GM12878 (cell line): Measurements from ENCODE around the gene ADAM20. TPM values are rescaled to one million over a fixed set of nuclear protein-coding genes. Genes with fewer than 3 reads are reported as not detected.

Experiments
- ATAC-seq: fragments of 200-7000 bp; cut with Tn5 transposase; 3 replicates; pipeline ENCODE4 v1.9.1; 2020; ENCODE audit warnings: mild to moderate bottlenecking, moderate library complexity
- BruUV-seq: library from RNA; stranded (reverse); fragments of 400-500 nt; replicated peaks from 2 replicates; lab custom pipeline; 2021; lab: Mats Ljungman, UMichigan
- CTCF ChIA-PET: fragments of 300-600 bp; sonication (Branson Sonifier 250); formaldehyde crosslinking; extraction: SDS; loops from one replicate; lab custom pipeline; 2021; ENCODE audit warnings: inconsistent platforms; lab: Yijun Ruan, JAX
- POLR2A ChIA-PET: fragments of 350-600 bp; formaldehyde crosslinking; extraction: SDS; loops from one replicate; lab custom pipeline; 2021; ENCODE audit warnings: inconsistent platforms; lab: Charles Lee
- RAD21 ChIA-PET: fragments of 300-600 bp; sonication (Branson Sonifier 250); formaldehyde crosslinking; loops from one replicate; lab custom pipeline; 2023; ENCODE audit warnings: antibody characterized with exemption; ENCODE audit not compliant: unreplicated experiment; lab: Charles Lee
- SMC1A ChIA-PET: fragments of 300-600 bp; sonication (Branson Sonifier 250); formaldehyde crosslinking; loops from one replicate; lab custom pipeline; 2023; ENCODE audit not compliant: unreplicated experiment, uncharacterized antibody; lab: Charles Lee
- DNase-seq: peaks from one replicate; pipeline ENCODE4 v3.0.0-alpha.2; 2011; ENCODE audit warnings: low read depth, low spot score
- FAIRE-seq: peaks from 3 replicates; lab custom pipeline; 2011; peaks lifted over from hg19 to GRCh38; lab: Jason Lieb, UNC
- H2AFZ ChIP-seq: 2 replicates; pipeline ENCODE4 v1.6.0; 2011; ENCODE audit warnings: low read depth, low read length, control low read depth; ENCODE audit not compliant: control insufficient read depth
- H3K27ac ChIP-seq: 2 replicates; pipeline ENCODE4 v1.5.1; 2011; ENCODE audit warnings: control low read depth; ENCODE audit not compliant: control insufficient read depth, insufficient read depth
- H3K27me3 ChIP-seq, 2 experiments: replicated peaks in 1 of 2; 2 replicates each; pipeline versions ENCODE4 v1.6.0 to v1.6.1; 2011; ENCODE audit warnings: low read length in 1 of 2; ENCODE audit not compliant: control insufficient read depth in 2 of 2, insufficient read depth in 2 of 2
- H3K36me3 ChIP-seq, 2 experiments: 2 replicates each; pipeline ENCODE4 v1.5.1; 2011; ENCODE audit warnings: low read length in 1 of 2; ENCODE audit not compliant: control insufficient read depth in 2 of 2, insufficient read depth in 2 of 2
- H3K4me1 ChIP-seq: 2 replicates; pipeline ENCODE4 v1.6.1; 2011; ENCODE audit warnings: mild to moderate bottlenecking, low read length, moderate library complexity, mixed read lengths; ENCODE audit not compliant: control insufficient read depth, insufficient read depth
- H3K4me2 ChIP-seq: 2 replicates; pipeline ENCODE4 v1.6.0; 2011; ENCODE audit warnings: control low read depth; ENCODE audit not compliant: control insufficient read depth, insufficient read depth
- H3K4me3 ChIP-seq: fragments of 200-600 bp; sonication (generic); 2 replicates; pipeline ENCODE4 v1.5.1; 2016
- H3K79me2 ChIP-seq: 2 replicates; pipeline ENCODE4 v1.6.0; 2011; ENCODE audit warnings: low read length; ENCODE audit not compliant: control insufficient read depth, insufficient read depth
- H3K9ac ChIP-seq: 2 replicates; pipeline ENCODE4 v1.8.0; 2011; ENCODE audit warnings: low read length, control low read depth, mixed read lengths; ENCODE audit not compliant: control insufficient read depth, insufficient read depth
- H3K9me3 ChIP-seq: replicated peaks from 3 replicates; pipeline ENCODE4 v1.5.1; 2011; ENCODE audit warnings: mild to moderate bottlenecking, low read length; ENCODE audit not compliant: control insufficient read depth, insufficient read depth
- H4K20me1 ChIP-seq: 2 replicates; pipeline ENCODE4 v1.6.0; 2011; ENCODE audit not compliant: control insufficient read depth, insufficient read depth
- FOS ChIP-seq: IDR thresholded peaks from 3 replicates; pipeline ENCODE4 v1.6.1; 2011; ENCODE audit warnings: borderline replicate concordance; ENCODE audit not compliant: insufficient read length; ENCODE audit errors: extremely low read depth
- FOXK2 ChIP-seq: fragments of 450-650 bp; IDR thresholded peaks from 2 replicates; pipeline ENCODE4 v1.6.1; 2017; ENCODE audit warnings: mild to moderate bottlenecking, moderate library complexity
- GATAD2B ChIP-seq: fragments of 450-650 bp; conservative IDR thresholded peaks from 2 replicates; pipeline ENCODE4 v1.6.1; 2017; ENCODE audit warnings: low read depth, mild to moderate bottlenecking, moderate library complexity
- IRF5 ChIP-seq: fragments of 450-650 bp; IDR thresholded peaks from 2 replicates; pipeline ENCODE4 v1.6.1; 2017; ENCODE audit warnings: borderline replicate concordance
- RELA ChIP-seq: fragments of 450-650 bp; IDR thresholded peaks from 2 replicates; pipeline ENCODE4 v1.8.0; 2014; ENCODE audit warnings: borderline replicate concordance; ENCODE audit not compliant: partially characterized antibody
- SMC3 ChIP-seq: IDR thresholded peaks from 2 replicates; pipeline ENCODE4 v1.6.1; 2011; ENCODE audit warnings: low read length, improper control_type of control experiment, borderline replicate concordance
- ZBTB11 ChIP-seq: fragments of 450-650 bp; formaldehyde crosslinking; IDR thresholded peaks from 2 replicates; pipeline ENCODE4 v1.5.0; 2022; ENCODE audit warnings: mild to moderate bottlenecking, missing genetic modification characterization
- WGBS: methylation state at CpG from one replicate; pipeline ENCODE4 v1.1.6; 2016; ENCODE audit warnings: low lambda C conversion rate; ENCODE audit not compliant: insufficient replicate concordance, insufficient coverage; ENCODE audit errors: missing lambda C conversion rate; 5-methylcytosine and 5-hydroxymethylcytosine counted together
- in situ Hi-C: fragments of 300-500 bp; cut with MboI; formaldehyde crosslinking; loops from 9 replicates; pipeline ENCODE4 v1.14.3; 2018; ENCODE audit warnings: mixed read lengths
- intact Hi-C: fragments of 100-400 bp; cut with micrococcal nuclease; formaldehyde crosslinking; loops from one replicate; pipeline ENCODE4 v1.14.2; 2022; ENCODE audit not compliant: unreplicated experiment
- polyA plus RNA-seq, 11 experiments: library from polyadenylated mRNA; depleted of rRNA in 4 of 11; unstranded in 6 of 11; stranded (reverse) in 5 of 11; fragments of >200 nt; fragmentation: Nextera tagmentation in 4 of 11; fragmentation: Illumina TruSeq in 1 of 11; extraction: Ambion mirVana in 4 of 11; extraction: Trizol in 1 of 11; gene quantifications; 1 replicate in 1 of 11; 2 replicates in 10 of 11; pipeline versions ENCODE4 v1.2.1 to v1.2.3, GENCODE V29; 2011 to 2016; ENCODE audit warnings: inconsistent platforms in 2 of 11, missing spikeins in 2 of 11, low read depth in 1 of 11
- total RNA-seq, 4 experiments: library from RNA; depleted of rRNA in 3 of 4; stranded (reverse); fragments of >200 nt in 3 of 4; fragmentation: Illumina TruSeq in 1 of 4; extraction: Trizol in 1 of 4; gene quantifications; 2 replicates each; pipeline versions ENCODE4 v1.2.1 to v1.2.3, GENCODE V29; 2013 to 2021

The ADAM20 gene
- total and polyA plus RNA-seq, 10 of the 15 experiments (the other 5 are each of a cell fraction or from before 2014, with no cell fraction given) = 0.04 to 0.34 (median 0.10) TPM; not detected in 3

- in situ Hi-C loops = no loop called here
- H2AFZ ChIP-seq = no peak overlapping the region
- peaks cover 3% of the 10 kb centered on the region for H3K4me1 ChIP-seq
- H3K79me2 ChIP-seq = no peaks in the 10 kb centered on the region
- no peak for FAIRE-seq
- RAD21 ChIA-PET = no interaction called here
- intact Hi-C loops = no loop called here
- SMC1A ChIA-PET = no interaction called here
- no peak for ATAC-seq
- CTCF ChIA-PET = no interaction called here
- no peak for DNase-seq
- no peaks in the 10 kb centered on the region for H4K20me1 ChIP-seq
- H3K27me3 ChIP-seq = no peaks in the 10 kb centered on the region
- POLR2A ChIA-PET = no interaction called here
- H3K9ac ChIP-seq = no peak overlapping the region
- no peak overlapping the region for H3K27ac ChIP-seq
- BruUV-seq = no TSS peak
- no peaks in the 10 kb centered on the region for H3K9me3 ChIP-seq
- TF ChIP-seq ZBTB11 = no peak
- H3K4me3 ChIP-seq = no peak overlapping the region
- H3K36me3 ChIP-seq = no peaks in the 10 kb centered on the region
- 0% methylated on average over 1 of the region's 1 CpG for WGBS
- H3K4me2 ChIP-seq = no peak overlapping the region
These were observed 2.0 kb upstream of the ADAM20 start for GRCh38 chr14:70536830-70537229.

GRCh38 chr14:70530417-70530816 lies 4.4 kb downstream of the ADAM20 start:
- H2AFZ ChIP-seq = no peak overlapping the region
- no TSS peak for BruUV-seq
- 78% methylated on average over 2 of the region's 2 CpGs for WGBS
- ATAC-seq (no peak), DNase-seq (no peak), FAIRE-seq (no peak)
- RAD21 ChIA-PET = no interaction called here
- H3K4me2 ChIP-seq = no peak overlapping the region
- no peak overlapping the region for H3K27ac ChIP-seq
- H3K9ac ChIP-seq = no peak overlapping the region
- H3K4me3 ChIP-seq = no peak overlapping the region
- H4K20me1 ChIP-seq = no peaks in the 10 kb centered on the region
- H3K9me3 ChIP-seq = no peaks in the 10 kb centered on the region
- no peaks in the 10 kb centered on the region for H3K36me3 ChIP-seq
- CTCF ChIA-PET = interaction anchor here (0.7 to 1.5 kb wide), 2 partner anchors 12 to 13 kb away, joined by 3 to 4 read pairs; no protein-coding TSS in a partner anchor
- POLR2A ChIA-PET = no interaction called here
- H3K79me2 ChIP-seq = no peaks in the 10 kb centered on the region
- in situ Hi-C loops = no loop called here
- H3K27me3 ChIP-seq = no peaks in the 10 kb centered on the region
- intact Hi-C loops = no loop called here
- H3K4me1 ChIP-seq = no peaks in the 10 kb centered on the region
- SMC1A ChIA-PET = interaction anchor here (0.9 kb wide), 1 partner anchor 406 kb away, joined by 4 read pairs; no protein-coding TSS in a partner anchor
- TF ChIP-seq FOXK2 (no peak), IRF5 (no peak), FOS (no peak), SMC3 (no peak), GATAD2B (no peak), RELA (no peak), ZBTB11 (no peak)
